Activated CD8-positive, alpha-beta memory T cell treated with anti-CD3 and anti-CD28 coated beads, Interleukin-2, amount 50 U/mL, for 1 hour (primary cell): ENCODE data around the gene CMTM4.
"Not testable (repeated sequence)": the region's sequence is repeated elsewhere in the genome, so short reads cannot be mapped to it uniquely, and the experiment has no call there.

Experiments
- DNase-seq: peaks from one replicate; pipeline ENCODE4 v3.0.0-alpha.2; 2020; ENCODE audit errors: extremely low read depth

Gene CMTM4

GRCh38 chr16:66641387-66641786, 55.2 kb downstream of the CMTM4 start:
- DNase-seq, result no peak

GRCh38 chr16:66640724-66641314, 55.7 kb downstream of the CMTM4 start:
- no peak for DNase-seq

- no peak for DNase-seq
These were observed 57.3 kb downstream of the CMTM4 start for GRCh38 chr16:66639091-66639885.

- DNase-seq, result no peak
These were observed 58.7 kb downstream of the CMTM4 start for GRCh38 chr16:66637806-66638205.

GRCh38 chr16:66636199-66636598, 60.3 kb downstream of the CMTM4 start:
- no peak for DNase-seq

- DNase-seq, result no peak
These were observed 61.1 kb downstream of the CMTM4 start for GRCh38 chr16:66635406-66635805.

GRCh38 chr16:66634527-66635196, 61.9 kb downstream of the CMTM4 start:
- DNase-seq, result no peak

- DNase-seq, result not testable (repeated sequence)
These were observed 65.0 kb downstream of the CMTM4 start for GRCh38 chr16:66631558-66631957.

- not testable (repeated sequence) for DNase-seq
These were observed 65.8 kb downstream of the CMTM4 start for GRCh38 chr16:66630561-66631260.

GRCh38 chr16:66629856-66630255, 66.7 kb downstream of the CMTM4 start:
- DNase-seq, result no peak

- not testable (repeated sequence) for DNase-seq
These were observed 68.7 kb downstream of the CMTM4 start for GRCh38 chr16:66627611-66628378.

- DNase-seq, result no peak
These were observed 72.8 kb downstream of the CMTM4 start for GRCh38 chr16:66623755-66624154.

GRCh38 chr16:66622863-66623262, 73.7 kb downstream of the CMTM4 start:
- no peak for DNase-seq

- DNase-seq, result no peak
These were observed 74.6 kb downstream of the CMTM4 start for GRCh38 chr16:66621973-66622372.

GRCh38 chr16:66620429-66620795, 76.1 kb downstream of the CMTM4 start:
- DNase-seq, result no peak

- no peak for DNase-seq
These were observed 76.8 kb downstream of the CMTM4 start for GRCh38 chr16:66619534-66620428.

GRCh38 chr16:66618588-66619375, 77.8 kb downstream of the CMTM4 start:
- no peak for DNase-seq

- DNase-seq, result no peak
These were observed 78.8 kb downstream of the CMTM4 start for GRCh38 chr16:66617728-66618127.

- no peak for DNase-seq
These were observed 79.5 kb downstream of the CMTM4 start for GRCh38 chr16:66617010-66617434.

- DNase-seq, result no peak
These were observed 80.0 kb downstream of the CMTM4 start for GRCh38 chr16:66616592-66616991.
